Activated CD4-positive, alpha-beta T cell treated with anti-CD3 and anti-CD28 coated beads for 36 hours (primary cell): Measurements from ENCODE around the gene COL4A6. TPM values are rescaled to one million over a fixed set of nuclear protein-coding genes. Genes with fewer than 3 reads are reported as not detected.

ENCODE experiments used
- ATAC-seq: fragments of 200-7000 bp; cut with Tn5 transposase; one replicate; pipeline ENCODE4 v1.10.0; 2021; ENCODE audit warnings: mild to moderate bottlenecking, moderate library complexity
- CTCF ChIA-PET: fragments of 350-600 bp; sonication (Branson Sonifier 250); formaldehyde crosslinking; loops from one replicate; lab custom pipeline; 2021; ENCODE audit warnings: antibody characterized with exemption; lab: Charles Lee
- POLR2A ChIA-PET: fragments of 350-600 bp; sonication (Branson Sonifier 250); formaldehyde crosslinking; loops from one replicate; lab custom pipeline; 2021; ENCODE audit warnings: antibody characterized with exemption, inconsistent platforms; lab: Charles Lee
- DNase-seq: peaks from one replicate; pipeline ENCODE4 v3.0.0-alpha.2; 2020
- H3K27ac Mint-ChIP-seq: one replicate; pipeline ENCODE4 v1.8.0; 2021; ENCODE audit warnings: mixed read lengths
- H3K27me3 Mint-ChIP-seq: one replicate; pipeline ENCODE4 v1.8.0; 2021; ENCODE audit warnings: mixed read lengths
- H3K36me3 Mint-ChIP-seq: one replicate; pipeline ENCODE4 v1.8.0; 2021; ENCODE audit warnings: low read depth, mixed read lengths
- H3K4me1 Mint-ChIP-seq: one replicate; pipeline ENCODE4 v1.8.0; 2021; ENCODE audit warnings: mixed read lengths
- H3K4me3 Mint-ChIP-seq: one replicate; pipeline ENCODE4 v1.8.0; 2021; ENCODE audit warnings: mild to moderate bottlenecking, moderate library complexity, mixed read lengths
- H3K9me3 Mint-ChIP-seq: one replicate; pipeline ENCODE4 v1.8.0; 2021; ENCODE audit warnings: low read depth, mixed read lengths
- intact Hi-C, 2 experiments: fragments of 100-400 bp; cut with DNase I in 1 of 2; cut with micrococcal nuclease in 1 of 2; formaldehyde crosslinking; loops; one replicate each; pipeline versions ENCODE4 v1.14.2 to v1.15.1; 2022 to 2024; cut with DNase I, micrococcal nuclease
- total RNA-seq, 2 experiments: library from RNA; stranded (reverse); gene quantifications; one replicate each; pipeline ENCODE4 v1.2.3, GENCODE V29; 2021

Gene COL4A6
- total RNA-seq, 2 experiments from 2014 or later: not detected

DNA sequence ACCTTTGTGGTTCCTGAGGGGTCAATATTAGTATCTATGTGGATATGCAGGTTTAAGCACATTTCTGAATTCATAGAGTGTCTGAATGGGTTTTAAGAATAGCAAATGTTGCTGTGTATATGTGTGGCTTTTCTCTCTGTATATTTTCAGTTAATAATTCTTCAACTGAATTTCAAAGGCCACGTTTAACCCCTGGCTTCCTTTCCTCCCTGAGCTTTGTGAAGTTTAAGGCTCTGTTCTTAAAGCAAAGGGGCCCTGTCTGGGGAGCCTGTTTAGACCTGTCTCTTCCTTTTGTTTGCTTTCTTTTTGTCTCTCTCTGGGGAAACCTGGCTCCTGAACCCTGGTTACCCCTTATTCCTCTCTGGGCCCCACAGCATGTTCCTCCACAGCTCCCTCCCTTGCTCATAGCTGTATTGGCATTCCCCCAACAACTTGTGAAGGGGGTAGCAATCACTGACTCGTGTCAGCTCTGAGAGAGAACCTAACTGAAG lies 139.1 kb downstream of the COL4A6 start:
- DNase-seq: no peak
- POLR2A ChIA-PET: no interaction called here
- no peaks in the 10 kb centered on the region for H3K4me1 Mint-ChIP-seq
- ATAC-seq: no peak
- H3K27me3 Mint-ChIP-seq: peaks cover 3% of the 10 kb centered on the region
- CTCF ChIA-PET: no interaction called here
- no peak overlapping the region for H3K27ac Mint-ChIP-seq
- H3K4me3 Mint-ChIP-seq: no peak overlapping the region
- no peaks in the 10 kb centered on the region for H3K9me3 Mint-ChIP-seq
- H3K36me3 Mint-ChIP-seq: no peaks in the 10 kb centered on the region
- intact Hi-C loops: no loop called here

DNA sequence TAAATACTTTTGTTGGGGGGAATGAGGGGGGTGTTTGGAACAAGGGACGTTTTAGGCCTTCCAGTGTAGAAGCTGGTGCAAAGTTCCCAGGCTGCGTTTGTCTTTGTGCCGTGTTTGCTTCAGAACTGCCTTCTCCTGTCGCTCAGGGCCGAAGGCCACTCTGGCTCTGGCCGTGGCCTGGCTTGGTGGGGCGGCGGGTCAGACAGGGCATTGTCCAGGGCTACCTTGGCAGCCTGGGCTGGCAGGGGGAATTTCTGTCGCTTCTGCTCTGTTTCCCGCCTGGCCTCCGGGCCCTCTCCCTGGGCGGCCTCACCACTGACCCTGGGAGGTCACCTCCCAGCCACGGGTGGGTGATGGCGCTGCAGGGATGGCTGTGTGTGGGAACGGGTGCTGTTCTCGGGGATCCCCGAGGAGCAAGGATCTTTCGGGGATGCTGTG lies 140.0 kb downstream of the COL4A6 start:
- Mint-ChIP-seq H3K4me1 (no peaks in the 10 kb centered on the region), H3K36me3 (no peaks in the 10 kb centered on the region), H3K9me3 (no peaks in the 10 kb centered on the region), H3K27ac (no peak overlapping the region), H3K27me3 (peaks cover 3% of the 10 kb centered on the region), H3K4me3 (no peak overlapping the region)
- ChIA-PET CTCF (no interaction called here), POLR2A (no interaction called here)
- DNase-seq (no peak), ATAC-seq (no peak)
- intact Hi-C loops: no loop called here

DNA sequence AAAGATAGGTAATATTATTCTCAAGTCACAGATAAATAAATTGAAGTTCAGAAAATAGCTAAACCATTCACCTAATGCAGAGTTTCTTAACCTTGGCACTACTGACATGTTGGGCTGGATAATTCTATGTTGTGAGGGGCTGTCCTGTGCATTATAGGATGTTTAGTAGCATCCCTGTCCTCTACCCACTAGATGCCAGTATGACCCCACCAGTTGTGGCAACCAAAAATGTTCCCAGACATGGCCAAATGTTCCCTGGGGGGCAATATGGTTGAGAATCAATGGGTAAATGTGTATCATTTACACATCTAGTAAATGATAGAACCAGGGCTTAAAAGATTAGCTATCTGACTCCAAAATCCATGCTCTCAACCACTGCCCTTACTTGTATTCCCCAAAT lies 140.9 kb downstream of the COL4A6 start:
- ChIA-PET CTCF (no interaction called here), POLR2A (no interaction called here)
- no peaks in the 10 kb centered on the region for H3K27me3 Mint-ChIP-seq
- H3K4me1 Mint-ChIP-seq: no peaks in the 10 kb centered on the region
- H3K9me3 Mint-ChIP-seq: no peaks in the 10 kb centered on the region
- DNase-seq (no peak), ATAC-seq (no peak)
- H3K27ac Mint-ChIP-seq: no peak overlapping the region
- H3K4me3 Mint-ChIP-seq: no peak overlapping the region
- intact Hi-C loops: no loop called here
- no peaks in the 10 kb centered on the region for H3K36me3 Mint-ChIP-seq

DNA sequence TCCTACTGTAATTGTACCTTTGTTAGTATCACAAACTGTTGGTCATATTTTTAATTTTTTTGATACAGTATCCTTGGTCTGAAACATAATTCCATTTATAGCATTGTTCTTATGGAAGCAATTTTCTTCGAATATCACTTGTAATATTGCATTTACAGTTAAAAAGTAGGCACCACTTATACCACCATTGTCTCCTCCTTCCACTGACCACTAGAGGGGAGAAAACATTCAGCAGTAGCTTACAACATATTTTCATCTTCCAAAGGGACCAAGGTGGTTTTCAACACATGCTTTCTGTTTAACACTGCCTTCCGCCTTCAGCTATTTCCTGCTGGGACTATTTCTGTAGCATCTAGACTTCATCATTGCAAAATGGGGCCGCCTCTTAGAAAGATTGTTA lies 146.2 kb downstream of the COL4A6 start:
- ChIA-PET POLR2A (no interaction called here), CTCF (no interaction called here)
- DNase-seq (no peak), ATAC-seq (no peak)
- Mint-ChIP-seq H3K4me3 (no peak overlapping the region), H3K27me3 (no peaks in the 10 kb centered on the region), H3K4me1 (no peaks in the 10 kb centered on the region), H3K27ac (no peak overlapping the region), H3K9me3 (no peaks in the 10 kb centered on the region), H3K36me3 (no peaks in the 10 kb centered on the region)
- intact Hi-C loops: no loop called here

DNA sequence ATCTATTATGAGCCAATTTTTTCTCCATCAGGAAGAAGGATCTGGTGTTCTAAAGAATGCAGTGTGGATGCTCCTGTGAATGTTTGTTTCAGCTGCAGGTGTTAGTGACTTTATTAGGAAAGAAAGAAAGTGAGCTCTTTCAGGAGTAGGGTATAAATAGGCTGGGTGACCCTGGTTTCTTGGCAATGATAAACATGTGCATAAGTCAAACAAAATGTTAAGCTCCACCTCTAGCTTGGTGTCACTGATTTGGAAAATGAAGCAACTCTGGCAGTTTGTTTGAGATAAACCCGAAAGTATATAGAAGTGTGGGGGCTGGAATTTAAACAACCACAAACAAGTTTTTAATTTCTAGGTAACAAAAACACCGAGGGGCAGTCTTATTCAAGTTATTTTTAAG lies 152.3 kb downstream of the COL4A6 start:
- no peaks in the 10 kb centered on the region for H3K9me3 Mint-ChIP-seq

DNA sequence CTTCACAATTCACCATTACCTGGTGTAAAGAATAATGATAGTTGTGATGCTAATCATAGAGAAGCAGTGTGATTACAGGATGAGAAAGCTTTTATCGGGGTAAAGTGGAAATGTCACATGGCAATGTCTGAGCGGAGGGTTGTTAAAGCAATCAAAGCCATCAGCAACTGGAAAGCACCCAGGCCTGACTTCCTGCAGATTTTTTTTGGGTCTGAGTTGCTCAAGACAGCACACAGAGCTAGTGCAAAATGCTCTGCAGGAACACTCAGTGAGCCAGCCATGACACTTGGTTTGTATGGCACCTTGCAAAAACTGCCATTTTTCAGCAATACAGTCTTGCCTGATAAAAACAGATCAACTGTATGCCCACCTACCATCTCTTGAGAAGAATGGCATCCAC lies 152.9 kb downstream of the COL4A6 start:
- DNase-seq (no peak), ATAC-seq (no peak)
- intact Hi-C loops: no loop called here
- Mint-ChIP-seq H3K4me1 (no peaks in the 10 kb centered on the region), H3K36me3 (no peaks in the 10 kb centered on the region), H3K4me3 (no peak overlapping the region), H3K27me3 (peaks cover 2% of the 10 kb centered on the region), H3K27ac (no peak overlapping the region), H3K9me3 (no peaks in the 10 kb centered on the region)
- ChIA-PET POLR2A (no interaction called here), CTCF (no interaction called here)

More for the DNA sequence above, 152.3 kb downstream of the COL4A6 start:
- POLR2A ChIA-PET: no interaction called here
- H3K27ac Mint-ChIP-seq: no peak overlapping the region
- CTCF ChIA-PET: no interaction called here
- ATAC-seq: no peak
- H3K4me1 Mint-ChIP-seq: no peaks in the 10 kb centered on the region
- peaks cover 2% of the 10 kb centered on the region for H3K27me3 Mint-ChIP-seq
- no peaks in the 10 kb centered on the region for H3K36me3 Mint-ChIP-seq
- DNase-seq: no peak
- no peak overlapping the region for H3K4me3 Mint-ChIP-seq
- intact Hi-C loops: no loop called here

DNA sequence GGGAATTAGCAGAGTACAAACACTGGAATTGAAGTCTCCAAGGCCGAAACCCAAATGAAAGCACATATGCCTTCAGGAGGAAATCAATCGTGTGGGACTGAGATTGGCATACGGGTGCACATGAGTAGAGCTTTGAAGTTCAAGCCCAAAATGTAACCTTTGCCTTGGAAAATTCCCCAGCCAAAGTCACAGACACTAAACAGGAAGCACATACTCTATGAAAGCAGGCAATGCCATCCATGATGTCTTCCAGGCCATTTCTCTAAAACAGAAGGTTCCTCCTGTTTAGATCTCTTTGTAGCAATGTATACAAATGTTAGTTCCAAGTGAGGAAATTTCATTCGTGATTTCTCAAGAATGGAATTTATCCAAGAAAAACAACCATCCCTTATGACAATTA lies 162.5 kb downstream of the COL4A6 start:
- no peak for ATAC-seq
- POLR2A ChIA-PET: no interaction called here
- Mint-ChIP-seq H3K4me1 (no peaks in the 10 kb centered on the region), H3K4me3 (no peak overlapping the region), H3K36me3 (no peaks in the 10 kb centered on the region), H3K9me3 (no peaks in the 10 kb centered on the region), H3K27ac (no peak overlapping the region), H3K27me3 (peaks cover 3% of the 10 kb centered on the region)
- DNase-seq: no peak
- CTCF ChIA-PET: no interaction called here
- intact Hi-C loops: no loop called here

DNA sequence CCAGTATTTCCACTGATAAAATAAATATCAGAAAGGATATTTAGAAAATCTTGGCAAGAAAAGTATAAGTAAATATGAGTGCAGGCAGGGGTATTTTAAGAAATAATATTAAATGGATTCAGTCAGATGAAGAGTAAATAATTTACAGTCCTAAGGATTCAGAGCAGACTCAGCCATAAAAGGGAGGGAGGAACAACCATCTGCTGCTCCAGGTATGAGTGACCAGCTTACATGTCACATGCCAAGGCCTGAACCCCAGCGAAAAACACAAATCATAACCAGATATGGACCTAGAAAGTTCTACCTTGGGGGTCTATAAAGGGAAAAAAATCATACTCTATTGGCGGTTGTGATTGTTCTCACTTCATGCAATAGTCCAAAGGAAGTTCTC lies 166.8 kb downstream of the COL4A6 start:
- ChIA-PET CTCF (no interaction called here), POLR2A (no interaction called here)
- DNase-seq: no peak
- Mint-ChIP-seq H3K9me3 (no peaks in the 10 kb centered on the region), H3K27me3 (peaks cover 3% of the 10 kb centered on the region), H3K36me3 (no peaks in the 10 kb centered on the region), H3K4me3 (no peak overlapping the region), H3K27ac (no peak overlapping the region), H3K4me1 (no peaks in the 10 kb centered on the region)
- intact Hi-C loops: no loop called here
- no peak for ATAC-seq

DNA sequence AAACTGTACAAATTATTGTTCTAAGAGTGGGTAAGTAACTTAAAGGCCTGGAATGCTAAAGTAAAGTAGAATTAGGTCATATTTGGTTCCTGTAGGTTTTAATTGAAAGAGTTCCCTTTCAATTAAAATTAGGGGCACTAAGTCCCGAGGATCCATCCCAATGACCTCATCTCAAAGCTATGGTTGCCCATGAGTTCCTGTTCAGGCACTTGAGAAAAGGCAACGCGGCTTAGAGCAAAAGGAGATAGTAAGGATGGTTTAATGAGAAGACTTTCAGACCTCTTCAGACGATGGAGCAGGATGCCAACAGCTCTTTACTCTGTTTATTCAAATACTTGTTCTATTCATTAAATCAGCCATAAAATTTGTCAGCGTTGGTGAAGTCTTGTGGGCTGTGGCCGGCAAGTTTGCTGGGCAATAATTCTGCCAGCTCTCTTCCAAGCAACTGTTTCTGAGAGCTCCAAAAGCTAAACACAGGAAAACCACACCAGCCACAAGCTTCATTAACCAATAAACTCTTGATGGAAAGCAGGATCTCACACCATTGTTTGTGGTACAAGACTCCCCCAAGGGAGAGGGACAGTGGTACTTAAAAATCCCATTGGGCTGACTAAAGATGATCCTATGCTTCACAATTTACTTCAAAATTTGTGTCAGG lies 167.4 kb downstream of the COL4A6 start:
- intact Hi-C loops: no loop called here
- peaks cover 3% of the 10 kb centered on the region for H3K27me3 Mint-ChIP-seq
- H3K4me1 Mint-ChIP-seq: no peaks in the 10 kb centered on the region
- H3K4me3 Mint-ChIP-seq: no peak overlapping the region
- DNase-seq (no peak), ATAC-seq (no peak)
- H3K36me3 Mint-ChIP-seq: no peaks in the 10 kb centered on the region
- CTCF ChIA-PET: no interaction called here
- no peak overlapping the region for H3K27ac Mint-ChIP-seq
- H3K9me3 Mint-ChIP-seq: no peaks in the 10 kb centered on the region
- POLR2A ChIA-PET: no interaction called here

DNA sequence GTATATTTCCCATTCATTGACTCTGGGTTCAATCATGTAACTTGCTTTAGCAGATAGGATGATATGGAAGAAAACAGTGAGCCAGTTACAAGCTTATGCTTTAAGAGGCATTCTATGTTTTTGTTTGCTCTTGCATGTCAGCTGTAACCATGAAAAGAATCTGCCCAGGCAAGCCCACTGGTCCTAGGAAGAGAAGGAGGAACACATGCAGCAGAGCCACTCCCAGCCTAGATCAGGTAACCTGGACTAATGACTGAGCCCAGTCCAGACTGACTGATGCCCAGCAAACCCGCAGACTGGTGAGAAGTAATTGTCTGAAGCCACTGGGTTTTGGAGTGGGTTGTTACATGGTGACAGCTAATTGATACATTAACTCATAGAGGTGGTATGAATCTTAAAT lies 167.9 kb downstream of the COL4A6 start:
- H3K27me3 Mint-ChIP-seq: peaks cover under 1% of the 10 kb centered on the region
- no peaks in the 10 kb centered on the region for H3K4me1 Mint-ChIP-seq
- DNase-seq (no peak), ATAC-seq (no peak)
- H3K9me3 Mint-ChIP-seq: no peaks in the 10 kb centered on the region
- H3K27ac Mint-ChIP-seq: no peak overlapping the region
- intact Hi-C loops: no loop called here
- H3K4me3 Mint-ChIP-seq: no peak overlapping the region
- no peaks in the 10 kb centered on the region for H3K36me3 Mint-ChIP-seq
- ChIA-PET CTCF (no interaction called here), POLR2A (no interaction called here)

DNA sequence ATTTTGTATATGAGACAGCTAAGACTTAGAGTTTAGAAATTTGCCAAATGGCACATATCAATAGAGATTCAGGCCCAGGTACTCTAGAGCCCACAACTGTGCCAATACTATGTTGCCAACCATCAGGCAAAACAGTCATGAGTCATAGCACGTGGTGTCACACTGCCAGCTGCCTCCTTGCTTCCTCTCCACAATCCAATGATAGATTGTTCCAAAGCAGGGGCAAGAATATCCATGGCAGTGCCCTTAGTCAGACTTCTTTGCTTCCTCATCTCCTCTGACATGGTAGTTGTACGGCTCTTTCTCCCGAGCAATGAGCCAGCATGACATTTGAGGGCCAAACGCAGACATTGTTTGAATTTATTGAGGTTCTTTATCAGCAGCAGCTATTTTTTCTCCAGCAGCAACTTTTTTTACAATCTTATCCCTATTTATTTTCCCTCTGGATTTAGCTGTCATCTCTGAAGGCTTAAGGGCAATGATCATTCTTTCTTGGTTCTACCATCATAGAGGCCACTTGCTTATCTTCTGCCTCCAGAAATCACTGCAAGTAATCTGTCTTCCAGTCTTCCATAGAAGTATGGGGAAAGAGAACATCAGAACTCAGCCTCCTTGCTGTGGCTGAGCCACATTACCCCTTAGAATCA lies 169.7 kb downstream of the COL4A6 start:
- intact Hi-C loops: no loop called here
- no peak for ATAC-seq
- H3K4me1 Mint-ChIP-seq: no peaks in the 10 kb centered on the region
- ChIA-PET CTCF (no interaction called here), POLR2A (no interaction called here)
- no peak for DNase-seq
- H3K36me3 Mint-ChIP-seq: no peaks in the 10 kb centered on the region
- H3K27ac Mint-ChIP-seq: no peak overlapping the region
- no peaks in the 10 kb centered on the region for H3K9me3 Mint-ChIP-seq
- no peak overlapping the region for H3K4me3 Mint-ChIP-seq
- H3K27me3 Mint-ChIP-seq: no peaks in the 10 kb centered on the region

DNA sequence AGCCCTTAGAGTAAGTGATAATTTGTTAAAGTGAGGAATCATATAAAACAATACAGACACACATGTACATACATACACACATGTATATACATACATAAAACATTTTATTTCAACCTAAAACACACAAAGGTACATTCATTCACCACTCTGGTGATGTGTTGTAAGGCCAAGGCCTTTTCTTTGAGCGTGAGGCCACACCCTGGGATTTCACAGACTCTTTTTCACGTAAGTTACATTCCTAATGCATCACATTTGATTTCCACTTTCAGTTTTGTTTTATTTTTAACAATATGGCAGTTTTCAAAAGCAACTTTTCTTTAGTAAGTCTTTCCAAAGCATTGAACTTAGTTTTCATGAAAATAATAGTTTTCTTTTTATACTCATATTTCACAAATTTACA lies 170.7 kb downstream of the COL4A6 start:
- H3K4me3 Mint-ChIP-seq: no peak overlapping the region
- no peaks in the 10 kb centered on the region for H3K36me3 Mint-ChIP-seq
- CTCF ChIA-PET: no interaction called here
- DNase-seq: no peak
- POLR2A ChIA-PET: no interaction called here
- intact Hi-C loops: no loop called here
- no peaks in the 10 kb centered on the region for H3K4me1 Mint-ChIP-seq
- no peak overlapping the region for H3K27ac Mint-ChIP-seq
- no peaks in the 10 kb centered on the region for H3K9me3 Mint-ChIP-seq
- no peaks in the 10 kb centered on the region for H3K27me3 Mint-ChIP-seq
- no peak for ATAC-seq
